ENCODE results near the gene CUEDC1. TPM values are rescaled to one million over a fixed set of nuclear protein-coding genes. Genes with fewer than 3 reads are reported as not detected.

The CUEDC1 gene, protein sequence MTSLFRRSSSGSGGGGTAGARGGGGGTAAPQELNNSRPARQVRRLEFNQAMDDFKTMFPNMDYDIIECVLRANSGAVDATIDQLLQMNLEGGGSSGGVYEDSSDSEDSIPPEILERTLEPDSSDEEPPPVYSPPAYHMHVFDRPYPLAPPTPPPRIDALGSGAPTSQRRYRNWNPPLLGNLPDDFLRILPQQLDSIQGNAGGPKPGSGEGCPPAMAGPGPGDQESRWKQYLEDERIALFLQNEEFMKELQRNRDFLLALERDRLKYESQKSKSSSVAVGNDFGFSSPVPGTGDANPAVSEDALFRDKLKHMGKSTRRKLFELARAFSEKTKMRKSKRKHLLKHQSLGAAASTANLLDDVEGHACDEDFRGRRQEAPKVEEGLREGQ
- 10 to 100 TPM; 34.0 to 41.0 (median 34.9) TPM for total RNA-seq (2021; fragmentation: NEBNext Ultra II Directional; extraction: Animal tissue kit (Norgen Biotek cat#: 25700))
- long read RNA-seq, partial matches to known transcripts, result 4 of 6 reads
- long read RNA-seq, other reads (novel, unspliced or antisense), result 1 of 6 reads

DNA sequence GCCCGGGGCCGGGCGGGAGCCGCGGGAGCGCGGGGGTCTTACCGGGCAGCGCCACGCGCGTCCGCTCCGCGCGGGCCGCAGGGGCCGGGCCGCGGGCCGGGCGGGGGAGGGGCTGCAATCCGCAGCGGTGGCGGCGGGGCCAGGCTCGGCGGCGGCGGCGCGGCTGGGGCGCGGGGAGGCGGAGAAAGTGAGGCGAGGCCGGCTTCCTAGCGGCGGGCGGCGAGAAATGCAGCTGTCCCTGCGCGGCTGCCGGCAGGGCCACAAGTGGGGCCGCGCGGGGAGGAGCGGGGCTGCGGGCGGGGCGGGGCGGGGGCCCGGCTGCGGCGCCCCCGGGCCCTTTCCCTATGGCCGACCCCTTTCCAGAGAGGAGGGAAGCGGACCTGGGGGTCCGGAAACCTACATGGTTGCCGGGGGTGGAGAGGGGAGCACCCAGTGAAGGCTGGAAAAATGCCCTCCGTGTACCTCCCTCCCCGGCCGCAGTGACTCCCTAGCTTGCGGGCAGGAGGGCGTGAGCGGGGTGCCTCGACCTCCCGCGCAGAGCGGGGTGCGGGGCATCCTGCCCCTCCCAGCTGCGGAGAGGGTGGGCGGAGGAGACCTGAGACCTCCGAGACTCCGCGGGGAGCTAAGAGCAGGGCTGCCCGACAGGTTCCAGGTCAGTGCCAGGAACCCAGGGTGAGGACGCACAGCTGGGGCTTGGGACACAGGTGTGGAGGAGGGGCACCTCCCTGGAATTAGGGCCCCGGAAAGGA, at the start of gene CUEDC1:
TSS of gene CUEDC1 (minus strand) at position 230 of the 749 bp plus-strand sequence. CDS start 69,848 bp downstream, outside the sequence.
- Mint-ChIP-seq H3K27ac (peak within 1 kb of the TSS; percentile 96), H3K4me1 (ENCODE audit: low read depth) (peaks cover 52% of the 10 kb centered on the region), H3K9me3 (no peaks in the 10 kb centered on the region), H3K4me3 (peak within 1 kb of the TSS; percentile 87), H3K36me3 (ENCODE audit: low read depth) (no peaks in the 10 kb centered on the region), H3K27me3 (ENCODE audit: insufficient read depth) (peaks cover 6% of the 10 kb centered on the region)
- TF ChIP-seq, protein P1, sequence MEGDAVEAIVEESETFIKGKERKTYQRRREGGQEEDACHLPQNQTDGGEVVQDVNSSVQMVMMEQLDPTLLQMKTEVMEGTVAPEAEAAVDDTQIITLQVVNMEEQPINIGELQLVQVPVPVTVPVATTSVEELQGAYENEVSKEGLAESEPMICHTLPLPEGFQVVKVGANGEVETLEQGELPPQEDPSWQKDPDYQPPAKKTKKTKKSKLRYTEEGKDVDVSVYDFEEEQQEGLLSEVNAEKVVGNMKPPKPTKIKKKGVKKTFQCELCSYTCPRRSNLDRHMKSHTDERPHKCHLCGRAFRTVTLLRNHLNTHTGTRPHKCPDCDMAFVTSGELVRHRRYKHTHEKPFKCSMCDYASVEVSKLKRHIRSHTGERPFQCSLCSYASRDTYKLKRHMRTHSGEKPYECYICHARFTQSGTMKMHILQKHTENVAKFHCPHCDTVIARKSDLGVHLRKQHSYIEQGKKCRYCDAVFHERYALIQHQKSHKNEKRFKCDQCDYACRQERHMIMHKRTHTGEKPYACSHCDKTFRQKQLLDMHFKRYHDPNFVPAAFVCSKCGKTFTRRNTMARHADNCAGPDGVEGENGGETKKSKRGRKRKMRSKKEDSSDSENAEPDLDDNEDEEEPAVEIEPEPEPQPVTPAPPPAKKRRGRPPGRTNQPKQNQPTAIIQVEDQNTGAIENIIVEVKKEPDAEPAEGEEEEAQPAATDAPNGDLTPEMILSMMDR (IDR thresholded peaks at IDR 0.05), result peak; percentile 63
- peak; percentile 61 for DNase-seq

DNA sequence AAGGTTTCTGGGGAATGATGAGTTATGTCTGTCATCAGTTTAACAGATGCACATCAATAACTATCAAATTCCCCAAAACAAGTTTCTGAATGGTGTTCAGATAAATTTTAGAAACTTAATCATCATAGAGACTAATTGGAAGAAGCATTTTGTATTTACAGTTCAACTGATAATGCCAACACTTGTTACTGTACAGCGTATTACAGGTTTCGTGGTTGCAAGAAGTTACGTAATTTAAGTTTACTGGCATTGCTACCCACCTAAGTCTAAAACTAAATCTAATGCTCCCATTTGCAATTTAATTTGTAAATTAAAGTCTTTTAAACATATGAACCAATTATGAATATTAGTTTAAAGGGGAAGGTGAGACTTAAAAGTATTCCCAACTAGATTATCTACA, 48.8 kb upstream of the CUEDC1 start:
- H3K4me3 Mint-ChIP-seq, result peak overlapping the region; percentile 97

DNA sequence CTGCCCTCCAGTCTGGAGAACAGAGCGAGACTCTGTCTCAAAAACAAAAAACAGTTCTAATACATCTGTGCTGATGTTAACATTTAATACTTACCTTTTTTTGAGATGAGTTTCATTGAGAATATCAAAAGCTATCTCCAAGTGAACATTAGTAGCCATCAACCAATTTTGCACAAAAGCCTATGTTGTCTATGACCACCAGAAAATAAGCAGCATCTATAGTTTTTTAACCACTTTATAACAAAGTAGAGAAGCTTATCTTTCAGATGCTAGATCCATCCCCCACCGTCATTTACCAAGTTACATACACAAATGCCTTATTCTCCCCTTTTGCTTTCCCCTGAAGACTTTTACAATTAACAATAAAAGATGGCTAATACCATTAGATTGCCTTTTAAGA, 47.8 kb upstream of the CUEDC1 start:
- Mint-ChIP-seq H3K9me3 (no peaks in the 10 kb centered on the region), H3K27ac (peak overlapping the region; percentile 78), H3K4me3 (peak overlapping the region; percentile 97), H3K36me3 (ENCODE audit: low read depth) (peaks cover 67% of the 10 kb centered on the region), H3K4me1 (ENCODE audit: low read depth) (peaks cover 70% of the 10 kb centered on the region), H3K27me3 (ENCODE audit: insufficient read depth) (0 out of 2 replicates have a peak, but pooled peaks cover 3% of the 10 kb centered on the region)
- DNase-seq, result no peak
- TF ChIP-seq, protein P1 (IDR thresholded peaks at IDR 0.05), result no peak

More for the DNA sequence above, 48.8 kb upstream of the CUEDC1 start:
- Mint-ChIP-seq H3K36me3 (ENCODE audit: low read depth) (peaks cover 58% of the 10 kb centered on the region), H3K27me3 (ENCODE audit: insufficient read depth) (0 out of 2 replicates have a peak, but pooled peaks cover 3% of the 10 kb centered on the region), H3K4me1 (ENCODE audit: low read depth) (peaks cover 73% of the 10 kb centered on the region), H3K9me3 (no peaks in the 10 kb centered on the region), H3K27ac (peak overlapping the region; percentile 25; the same call in 1 of the 2 replicates)
- DNase-seq, result no peak
- TF ChIP-seq, protein P1 (IDR thresholded peaks at IDR 0.05), result no peak

DNA sequence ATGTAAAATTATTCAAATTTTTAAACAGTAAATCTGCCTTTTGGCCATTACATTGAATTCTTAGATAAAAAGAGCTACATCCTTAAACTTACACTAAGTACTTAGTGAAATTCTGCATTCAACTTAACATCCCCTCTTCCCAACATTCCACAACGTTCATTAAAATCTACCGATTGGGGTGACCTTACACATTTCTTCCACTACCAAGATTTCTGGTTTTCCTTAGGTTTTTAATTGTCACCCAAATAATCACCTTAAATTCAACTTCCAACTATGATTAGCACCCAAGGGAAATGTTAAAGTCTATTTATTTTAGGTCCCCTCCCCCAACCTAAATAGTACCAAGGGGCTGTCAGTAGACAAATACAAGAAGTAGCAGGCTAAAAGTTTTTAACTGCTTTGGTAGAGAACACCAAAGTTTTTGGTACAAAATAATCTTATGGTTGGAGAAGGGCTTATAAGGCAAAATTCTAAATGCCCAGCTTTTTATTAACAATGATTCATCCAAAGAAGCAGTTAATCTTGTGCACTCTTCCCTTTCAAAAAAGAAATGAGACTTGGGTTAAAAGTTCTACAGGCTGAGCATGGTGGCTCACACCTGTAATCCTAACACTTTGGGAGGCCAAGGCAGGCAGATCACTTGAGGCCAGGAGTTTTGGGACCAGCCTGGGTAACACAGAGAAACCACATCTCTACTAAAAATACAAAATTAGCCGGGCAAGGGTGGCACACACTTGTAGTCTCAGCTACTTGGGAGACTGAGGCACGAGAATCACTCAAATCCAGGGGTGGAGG, 47.1 kb upstream of the CUEDC1 start:
- H3K4me3 Mint-ChIP-seq, result peak overlapping the region; percentile 97
- H3K27me3 Mint-ChIP-seq (ENCODE audit: insufficient read depth), result 0 out of 2 replicates have a peak, but pooled peaks cover 3% of the 10 kb centered on the region
- peaks cover 65% of the 10 kb centered on the region for H3K4me1 Mint-ChIP-seq (ENCODE audit: low read depth)
- TF ChIP-seq, protein P1 (IDR thresholded peaks at IDR 0.05), result peak; percentile 35; the same call in 1 of the 2 replicates
- peaks cover 70% of the 10 kb centered on the region for H3K36me3 Mint-ChIP-seq (ENCODE audit: low read depth)
- H3K27ac Mint-ChIP-seq, result peak overlapping the region; percentile 78
- DNase-seq, result no peak
- H3K9me3 Mint-ChIP-seq, result no peaks in the 10 kb centered on the region
